ENCODE measurements around the gene TXK. TPM values are rescaled to one million over a fixed set of nuclear protein-coding genes. Genes with fewer than 3 reads are reported as not detected.

Gene TXK
- total and polyA plus RNA-seq, 2 of the 13 experiments (the other 11 are each of a cell fraction or from before 2014, with no cell fraction given), result not detected

- TF ChIP-seq SCMH1 (CRISPR knock-in tag; IDR thresholded peaks at IDR 0.05; ENCODE audit: borderline replicate concordance) (no peak), ZNF12 (CRISPR knock-in tag; IDR thresholded peaks at IDR 0.05) (no peak), POGZ (CRISPR knock-in tag; IDR thresholded peaks at IDR 0.05) (no peak), ZNF292 (CRISPR knock-in tag; IDR thresholded peaks at IDR 0.05; ENCODE audit: borderline replicate concordance, low read depth) (no peak)
These were observed 5.6 kb upstream of the TXK start (continued) for GRCh38 chr4:48139691-48140090.

DNA sequence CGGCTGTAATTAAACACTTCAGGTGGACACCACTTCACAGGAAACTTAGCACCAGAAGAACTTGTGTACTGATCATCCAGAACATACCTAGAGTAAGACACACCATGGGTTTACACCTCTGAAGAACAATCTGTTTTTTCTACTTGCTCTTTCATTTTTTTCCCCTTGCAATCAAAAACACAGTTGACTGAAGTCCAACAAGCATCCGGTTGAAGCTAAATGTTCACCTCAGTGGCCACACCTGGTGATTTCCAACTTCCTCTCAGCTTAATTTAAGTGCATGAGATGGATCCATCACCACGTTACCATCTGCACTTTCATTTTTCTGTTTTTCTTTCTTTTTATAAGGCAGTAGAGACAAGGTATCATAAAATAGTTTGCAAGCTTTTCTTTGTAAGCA lies 4.9 kb upstream of the TXK start:
- Histone ChIP-seq H3K27ac (ENCODE audit: extremely low read length, insufficient read depth, low read length) (no peak overlapping the region), H3K36me3 (replicated peaks in 1 of 2; ENCODE audit: control insufficient read depth in 1 of 2, insufficient read depth in 2 of 2, low read length in 2 of 2) (no peaks in the 10 kb centered on the region), H4K20me1 (ENCODE audit: insufficient read depth, low read length) (no peaks in the 10 kb centered on the region), H3K9ac (ENCODE audit: insufficient read depth, low read depth, low read length) (no peak overlapping the region), H3K27me3 (ENCODE audit: control insufficient read depth in 1 of 2, insufficient read depth in 2 of 2, low read length in 2 of 2) (no peaks in the 10 kb centered on the region), H3K4me3 (replicated peaks in 1 of 3; ENCODE audit: insufficient read depth in 1 of 3, low read depth in 2 of 3, low read length in 3 of 3) (no peak overlapping the region), H3K4me1 (ENCODE audit: insufficient read depth, low read length) (no peaks in the 10 kb centered on the region), H3K79me2 (ENCODE audit: insufficient read depth, low read length) (no peaks in the 10 kb centered on the region), H3K9me3 (ENCODE audit: low read length) (no peaks in the 10 kb centered on the region), H2AFZ (ENCODE audit: low read length) (no peak overlapping the region), H3K4me2 (ENCODE audit: low read depth, low read length) (no peak overlapping the region)
- intact Hi-C loops (cut with micrococcal nuclease; ENCODE audit: unreplicated experiment), result no loop called here
- ATAC-seq (no peak), FAIRE-seq (no peak), DNase-seq (ENCODE audit: low spot score) (no peak)
- TF ChIP-seq TARDBP (CRISPR knock-in tag; IDR thresholded peaks at IDR 0.05) (no peak), YEATS4 (CRISPR knock-in tag; IDR thresholded peaks at IDR 0.05; ENCODE audit: borderline replicate concordance) (no peak), RXRA (CRISPR knock-in tag; IDR thresholded peaks at IDR 0.05) (no peak), SRSF4 (IDR thresholded peaks at IDR 0.05; ENCODE audit: low read depth, low read length, poor library complexity, severe bottlenecking) (no peak), ZNF20 (CRISPR knock-in tag; IDR thresholded peaks at IDR 0.05) (no peak), YEATS2 (CRISPR knock-in tag; IDR thresholded peaks at IDR 0.05; ENCODE audit: borderline replicate concordance) (no peak), ZNF3 (CRISPR knock-in tag; IDR thresholded peaks at IDR 0.05) (no peak), SYNCRIP (IDR thresholded peaks at IDR 0.05; ENCODE audit: insufficient read depth, low read depth, low read length) (no peak), SNAI1 (CRISPR knock-in tag; IDR thresholded peaks at IDR 0.05; ENCODE audit: borderline replicate concordance) (no peak), FOXC1 (CRISPR knock-in tag; IDR thresholded peaks at IDR 0.05; ENCODE audit: borderline replicate concordance) (no peak), ARHGAP35 (CRISPR knock-in tag; IDR thresholded peaks at IDR 0.05; ENCODE audit: borderline replicate concordance) (no peak), MEF2D (CRISPR knock-in tag; IDR thresholded peaks at IDR 0.05) (no peak), SRY (CRISPR knock-in tag; IDR thresholded peaks at IDR 0.05) (no peak), ZNF513 (CRISPR knock-in tag; conservative IDR thresholded peaks at IDR 0.05) (no peak), SKI (IDR thresholded peaks at IDR 0.05; ENCODE audit: partially characterized antibody) (no peak)
- TF ChIP-seq, protein P1, sequence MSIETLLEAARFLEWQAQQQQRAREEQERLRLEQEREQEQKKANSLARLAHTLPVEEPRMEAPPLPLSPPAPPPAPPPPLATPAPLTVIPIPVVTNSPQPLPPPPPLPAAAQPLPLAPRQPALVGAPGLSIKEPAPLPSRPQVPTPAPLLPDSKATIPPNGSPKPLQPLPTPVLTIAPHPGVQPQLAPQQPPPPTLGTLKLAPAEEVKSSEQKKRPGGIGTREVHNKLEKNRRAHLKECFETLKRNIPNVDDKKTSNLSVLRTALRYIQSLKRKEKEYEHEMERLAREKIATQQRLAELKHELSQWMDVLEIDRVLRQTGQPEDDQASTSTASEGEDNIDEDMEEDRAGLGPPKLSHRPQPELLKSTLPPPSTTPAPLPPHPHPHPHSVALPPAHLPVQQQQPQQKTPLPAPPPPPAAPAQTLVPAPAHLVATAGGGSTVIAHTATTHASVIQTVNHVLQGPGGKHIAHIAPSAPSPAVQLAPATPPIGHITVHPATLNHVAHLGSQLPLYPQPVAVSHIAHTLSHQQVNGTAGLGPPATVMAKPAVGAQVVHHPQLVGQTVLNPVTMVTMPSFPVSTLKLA (IDR thresholded peaks at IDR 0.05), result no peak
- TF ChIP-seq, protein P2, sequence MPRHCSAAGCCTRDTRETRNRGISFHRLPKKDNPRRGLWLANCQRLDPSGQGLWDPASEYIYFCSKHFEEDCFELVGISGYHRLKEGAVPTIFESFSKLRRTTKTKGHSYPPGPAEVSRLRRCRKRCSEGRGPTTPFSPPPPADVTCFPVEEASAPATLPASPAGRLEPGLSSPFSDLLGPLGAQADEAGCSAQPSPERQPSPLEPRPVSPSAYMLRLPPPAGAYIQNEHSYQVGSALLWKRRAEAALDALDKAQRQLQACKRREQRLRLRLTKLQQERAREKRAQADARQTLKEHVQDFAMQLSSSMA (CRISPR knock-in tag; IDR thresholded peaks at IDR 0.05), result no peak
- ChIA-PET POLR2A (no interaction called here), CTCF (ENCODE audit: low intra/inter-chr PET ratio, low total read pairs) (no interaction called here)
- BruUV-seq (replicated peaks), result no TSS peak
- WGBS (ENCODE audit: low lambda C conversion rate), result 38% methylated on average over 3 of the region's 3 CpGs
- in situ Hi-C loops (cut with HindIII; ENCODE audit: extremely low pct_ligation_motif_present, low pct_unique_long_range_greater_than_20kb), result loop anchor here (10.0 kb wide), 1 partner anchor 406 kb away; no protein-coding TSS in a partner anchor

All from HepG2 (cell line).